Measurements from ENCODE around the gene TMEM31.

- TF ChIP-seq CTCF (IDR thresholded peaks at IDR 0.05) (no peak), POLR2A (IDR thresholded peaks at IDR 0.05) (peak; percentile 91), POLR2AphosphoS5 (IDR thresholded peaks at IDR 0.05) (peak; percentile 93)
These were observed 24.3 kb upstream of the TMEM31 start, which contains the start of gene MORF4L2 for GRCh38 chrX:103686199-103687072.

All from prostate gland (tissue), 2 donors.